Heart right ventricle (tissue), 16 donors: ENCODE data around the gene CELA2B. TPM values are rescaled to one million over a fixed set of nuclear protein-coding genes. Genes with fewer than 3 reads are reported as not detected.

ENCODE experiments used
- ATAC-seq, 8 donors: fragments of 200-7000 bp; cut with Tn5 transposase; one replicate each; pipeline ENCODE4 v1.9.1; 2020; ENCODE audit warnings: mild to moderate bottlenecking in 8 of 8, moderate library complexity in 8 of 8, moderate number of reproducible peaks in 1 of 8
- DNase-seq, 2 donors: peaks; one replicate each; pipeline ENCODE4 v3.0.0-alpha.2; 2020
- H3K27ac ChIP-seq, 10 donors: fragments of 200-600 bp; sonication (generic) in 2 of 10; one replicate each; pipeline versions ENCODE4 v1.5.0 to v1.8.0; 2020 to 2022; ENCODE audit warnings: mild to moderate bottlenecking in 3 of 10
- H3K27me3 ChIP-seq, 7 donors: fragments of 200-600 bp; one replicate each; pipeline ENCODE4 v1.8.0; 2021 to 2022; ENCODE audit warnings: mild to moderate bottlenecking in 2 of 7
- H3K36me3 ChIP-seq, 9 donors: fragments of 200-600 bp; sonication (generic) in 1 of 9; one replicate each; pipeline versions ENCODE4 v1.5.0 to v1.8.0; 2020 to 2022; ENCODE audit warnings: mild to moderate bottlenecking in 2 of 9
- H3K4me1 ChIP-seq, 9 donors: fragments of 200-600 bp; sonication (generic) in 1 of 9; one replicate each; pipeline versions ENCODE4 v1.5.0 to v1.8.0; 2020 to 2022; ENCODE audit warnings: mild to moderate bottlenecking in 4 of 9
- H3K4me3 ChIP-seq, 10 donors: fragments of 200-600 bp; sonication (generic) in 2 of 10; one replicate each; pipeline versions ENCODE4 v1.5.0 to v1.8.0; 2020 to 2022; ENCODE audit warnings: mild to moderate bottlenecking in 7 of 10, moderate library complexity in 2 of 10
- H3K9me3 ChIP-seq, 11 donors: fragments of 200-600 bp in 10 of 11; sonication (generic) in 2 of 11; one replicate each; pipeline versions ENCODE4 v1.5.0 to v1.8.0; 2013 to 2022; ENCODE audit warnings: mild to moderate bottlenecking in 2 of 11, control low read depth in 1 of 11, moderate library complexity in 1 of 11
- WGBS, 2 donors: extraction: QIAGEN DNeasy Blood & Tissue Kit; methylation state at CpG; one replicate each; pipeline ENCODE4 v1.1.7; 2013; ENCODE audit warnings: inconsistent platforms in 1 of 2; 5-methylcytosine and 5-hydroxymethylcytosine counted together
- intact Hi-C, 10 donors: fragments of 100-400 bp; cut with DNase I; formaldehyde crosslinking; loops; one replicate each; pipeline versions ENCODE4 v1.11.1 to v1.14.2; 2022
- polyA plus RNA-seq, 2 donors: library from polyadenylated mRNA; stranded (reverse); fragments of 200-250 nt; gene quantifications; one replicate each; pipeline ENCODE4 v1.2.3, GENCODE V29; 2013
- total RNA-seq, 10 donors: library from RNA; stranded (reverse); fragmentation: NEBNext Ultra II Directional in 3 of 10; extraction: Animal tissue kit (Norgen Biotek cat#: 25700) in 3 of 10; gene quantifications; one replicate each; pipeline versions ENCODE4 v1.2.1 to v1.2.4, GENCODE V29; 2021 to 2023
- TF ChIP-seq, protein P1 (sequence below), 9 donors: fragments of 200-600 bp; sonication (generic) in 2 of 9; IDR thresholded peaks; one replicate each; pipeline versions ENCODE4 v1.5.0 to v1.8.0; 2021 to 2022; ENCODE audit warnings: antibody characterized with exemption in 9 of 9, mild to moderate bottlenecking in 5 of 9, moderate library complexity in 1 of 9
- donor health status: Arrhythmogenic right ventricular cardiomyopathy.
- donor health status: ischemic (EF 13 %, LVEDD 7.1; RV severe dilation, severe dysfunction).
- donor health status: healthy with polysubstance abuse.
- donor health status: DM: no; HTN: yes; CAD: no.
- donor health status: DM: no; HTN: no; CAD: no.
- donor health status: ischemic (EF 25% LVEDD 6.9; RV normal size, moderate dysfunction).
- donor health status: ischemic (EF 25% LVEDD 5.7; RV mildly dilated, moderate dysfunction).
- donor health status: healthy.
- donor health status: DM: yes; HTN: yes; CAD: no.
- donor health status: Ischemic cardiomyopathy.
- donor health status: ischemic (EF 35%, LVEDD 5.7; RV mildly dilated, moderate dysfunction).
- donor health status: nonischemic (EF 11% LVEDD 7.7; RV severe dilation, severe dysfunction).
- donor health status: DM: yes; HTN: yes; CAD: no.
- donor health status: PGD.
- donor health status: ischemic (EF 29% LVEDD 5.4; RV normal size, mild dysfunction).
- donor health status: nonischemic (EF 23%, LVEDD 6.1; RV moderate dilation, normal function).

Gene CELA2B
- total and polyA plus RNA-seq, 12 donors: not detected

DNA sequence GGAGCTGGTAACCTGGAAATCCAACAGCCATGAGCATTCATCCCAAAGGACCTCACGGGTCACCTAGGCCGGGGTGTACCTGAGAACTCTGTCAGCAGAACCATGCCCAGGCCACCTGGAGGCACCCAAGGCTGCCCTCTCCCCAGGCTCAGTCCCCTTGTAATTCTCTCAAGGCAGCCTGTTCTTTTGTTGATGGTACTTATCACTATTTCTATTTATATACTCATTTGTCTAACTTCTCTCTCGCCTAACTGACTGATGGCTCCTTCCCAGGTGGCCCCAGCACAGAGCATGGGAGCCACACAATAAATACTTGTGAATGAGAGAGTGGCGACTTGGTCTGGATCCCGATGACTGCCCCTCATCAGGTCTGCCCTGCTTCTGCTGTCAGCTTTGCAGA is 31.4 kb downstream of the CELA2B start:
- intact Hi-C loops: loop anchor here in 3 of 10 donors (10.0 kb wide), 1 partner anchor 182 kb away; no protein-coding TSS in a partner anchor
- peak in 1 of 2 donors; percentile 23 for DNase-seq
- Histone ChIP-seq H3K36me3 (peaks cover 0 to 60% (median 11%) of the 10 kb centered on the region in 9 donors), H3K27me3 (no peaks in the 10 kb centered on the region), H3K4me3 (no peak overlapping the region), H3K27ac (peak overlapping the region in 2 of 10 donors; percentile 9 to 35), H3K9me3 (no peaks in the 10 kb centered on the region), H3K4me1 (peaks cover 0 to 23% (median 7%) of the 10 kb centered on the region in 9 donors)
- TF ChIP-seq, protein P1, sequence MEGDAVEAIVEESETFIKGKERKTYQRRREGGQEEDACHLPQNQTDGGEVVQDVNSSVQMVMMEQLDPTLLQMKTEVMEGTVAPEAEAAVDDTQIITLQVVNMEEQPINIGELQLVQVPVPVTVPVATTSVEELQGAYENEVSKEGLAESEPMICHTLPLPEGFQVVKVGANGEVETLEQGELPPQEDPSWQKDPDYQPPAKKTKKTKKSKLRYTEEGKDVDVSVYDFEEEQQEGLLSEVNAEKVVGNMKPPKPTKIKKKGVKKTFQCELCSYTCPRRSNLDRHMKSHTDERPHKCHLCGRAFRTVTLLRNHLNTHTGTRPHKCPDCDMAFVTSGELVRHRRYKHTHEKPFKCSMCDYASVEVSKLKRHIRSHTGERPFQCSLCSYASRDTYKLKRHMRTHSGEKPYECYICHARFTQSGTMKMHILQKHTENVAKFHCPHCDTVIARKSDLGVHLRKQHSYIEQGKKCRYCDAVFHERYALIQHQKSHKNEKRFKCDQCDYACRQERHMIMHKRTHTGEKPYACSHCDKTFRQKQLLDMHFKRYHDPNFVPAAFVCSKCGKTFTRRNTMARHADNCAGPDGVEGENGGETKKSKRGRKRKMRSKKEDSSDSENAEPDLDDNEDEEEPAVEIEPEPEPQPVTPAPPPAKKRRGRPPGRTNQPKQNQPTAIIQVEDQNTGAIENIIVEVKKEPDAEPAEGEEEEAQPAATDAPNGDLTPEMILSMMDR (IDR thresholded peaks at IDR 0.05): no peak
- 42 to 73% methylated on average over 5 of the region's 5 CpGs for WGBS, 2 donors
- peak; percentile 53 to 80 (median 70) for ATAC-seq

DNA sequence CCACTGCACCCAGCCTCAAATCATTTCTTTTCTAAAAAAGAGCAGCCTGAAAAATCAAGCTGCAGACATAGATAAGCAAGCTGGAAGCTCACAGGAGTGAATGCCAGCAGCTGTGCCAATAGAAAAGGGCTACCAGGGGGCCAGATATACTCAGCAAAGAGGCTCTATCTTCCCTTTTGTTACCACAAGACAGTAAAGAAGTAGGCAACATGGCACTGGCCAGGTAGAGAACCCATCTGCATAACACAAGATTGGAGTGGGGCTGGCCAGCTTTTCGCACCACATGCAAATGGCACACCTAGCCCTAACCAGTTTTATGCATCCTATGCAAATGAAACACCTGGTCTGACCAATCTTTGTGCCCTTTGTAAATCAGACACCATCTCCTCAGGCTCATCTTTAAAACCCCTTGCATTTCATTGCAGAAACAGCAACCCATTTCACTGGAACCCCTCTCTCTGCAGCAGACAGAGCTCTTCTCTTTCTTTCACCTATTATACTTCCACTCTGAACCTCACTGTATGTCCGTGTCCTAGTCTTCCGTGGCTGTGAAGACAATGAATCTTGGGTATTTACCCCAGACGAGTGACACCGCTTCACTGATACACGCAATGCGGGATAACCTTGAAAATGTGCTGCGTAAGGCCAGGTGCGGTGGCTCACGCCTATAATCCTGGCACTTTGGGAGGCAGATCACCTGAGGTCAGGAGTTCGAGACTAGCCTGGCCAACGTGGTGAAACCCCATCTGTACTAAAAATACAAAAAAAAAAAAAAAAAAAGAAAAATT is 33.0 kb downstream of the CELA2B start:
- TF ChIP-seq, protein P1 (IDR thresholded peaks at IDR 0.05): no peak
- Histone ChIP-seq H3K27ac (no peak overlapping the region), H3K36me3 (peaks cover 0 to 58% (median 8%) of the 10 kb centered on the region in 9 donors), H3K9me3 (no peaks in the 10 kb centered on the region), H3K4me3 (no peak overlapping the region), H3K27me3 (no peaks in the 10 kb centered on the region), H3K4me1 (peaks cover 0 to 23% (median 7%) of the 10 kb centered on the region in 9 donors)
- no peak for DNase-seq
- intact Hi-C loops: loop anchor here in 3 of 10 donors (10.0 kb wide), 1 partner anchor 184 kb away; no protein-coding TSS in a partner anchor
- no peak for ATAC-seq
- WGBS, 2 donors: 89 to 90% methylated on average over 12 of the region's 12 CpGs

DNA sequence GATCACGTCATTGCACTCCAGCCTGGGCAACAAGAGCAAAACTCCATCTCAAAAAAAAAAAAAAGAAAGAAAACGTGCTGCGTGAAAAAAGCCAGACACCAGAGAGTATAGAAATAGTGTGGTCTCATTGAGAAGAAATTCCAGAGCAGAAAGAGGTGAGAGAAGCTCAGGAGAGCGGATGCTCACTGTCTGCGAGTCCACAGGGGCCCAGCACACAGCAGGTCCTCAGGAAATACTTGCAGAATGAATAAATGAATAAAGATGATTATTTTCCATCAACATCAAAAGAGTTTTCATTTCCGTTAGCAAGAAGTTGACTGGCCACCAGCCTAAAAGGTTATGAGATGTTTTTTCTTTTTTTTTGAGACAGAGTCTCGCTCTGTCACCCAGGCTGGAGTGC is 33.7 kb downstream of the CELA2B start:
- Histone ChIP-seq H3K36me3 (peaks cover 0 to 58% (median 4%) of the 10 kb centered on the region in 9 donors), H3K27me3 (no peaks in the 10 kb centered on the region), H3K27ac (no peak overlapping the region), H3K9me3 (no peaks in the 10 kb centered on the region), H3K4me1 (peaks cover 0 to 23% (median 7%) of the 10 kb centered on the region in 9 donors), H3K4me3 (no peak overlapping the region)
- DNase-seq: no peak
- TF ChIP-seq, protein P1 (IDR thresholded peaks at IDR 0.05): no peak
- WGBS, 2 donors: 74 to 82% methylated on average over 7 of the region's 7 CpGs
- intact Hi-C loops: loop anchor here in 3 of 10 donors (10.0 kb wide), 1 partner anchor 185 kb away; no protein-coding TSS in a partner anchor
- no peak for ATAC-seq

DNA sequence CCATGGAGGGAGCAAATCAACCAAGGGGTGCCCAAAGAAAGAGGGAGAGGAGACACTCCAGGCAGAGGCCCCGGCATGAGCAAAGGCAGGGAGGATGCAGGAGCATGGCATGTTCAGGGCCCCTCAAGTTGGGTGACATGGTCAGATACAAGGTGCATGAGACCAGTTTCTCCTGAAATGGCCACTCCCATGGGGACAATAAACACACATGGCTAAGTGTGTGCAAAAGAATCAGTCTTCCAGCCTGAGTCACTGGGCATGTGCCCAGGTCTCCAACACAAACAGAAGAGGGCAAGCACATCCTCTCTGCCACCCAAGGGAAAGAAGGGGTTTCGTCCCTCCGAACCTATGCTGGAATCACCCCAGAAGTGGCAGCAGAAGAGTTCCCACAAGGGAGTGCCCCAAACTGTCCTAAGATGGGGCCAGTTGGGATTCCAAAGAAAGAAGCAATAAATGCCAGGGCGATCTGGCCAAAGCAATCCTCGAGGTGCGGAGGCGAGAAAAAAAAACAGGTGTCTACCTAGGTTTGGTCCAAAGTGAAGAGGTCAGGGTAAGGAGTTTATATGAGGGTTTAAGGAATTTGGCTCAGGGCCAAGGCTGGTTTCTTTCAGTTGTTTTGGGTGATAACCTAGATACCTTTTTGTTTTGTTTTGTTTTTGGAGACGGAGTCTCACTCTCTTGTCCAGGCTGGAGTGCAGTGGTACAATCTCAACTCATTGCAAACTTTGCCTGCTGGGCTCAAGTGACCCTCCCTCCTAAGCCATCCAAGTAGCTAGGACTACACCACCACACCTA is 34.9 kb downstream of the CELA2B start:
- ATAC-seq: no peak
- intact Hi-C loops: no loop called here
- TF ChIP-seq, protein P1 (IDR thresholded peaks at IDR 0.05): no peak
- Histone ChIP-seq H3K36me3 (peaks cover 0 to 57% (median 4%) of the 10 kb centered on the region in 9 donors), H3K27me3 (no peaks in the 10 kb centered on the region), H3K4me3 (no peak overlapping the region), H3K27ac (no peak overlapping the region), H3K4me1 (peaks cover 0 to 23% (median 13%) of the 10 kb centered on the region in 9 donors), H3K9me3 (no peaks in the 10 kb centered on the region)
- WGBS, 2 donors: 95 to 98% methylated on average over 8 of the region's 8 CpGs
- no peak for DNase-seq
